Liver (tissue), 9 donors: ENCODE results near the gene SUGT1. TPM values are rescaled to one million over a fixed set of nuclear protein-coding genes. Genes with fewer than 3 reads are reported as not detected.

Experiments
- DNase-seq: peaks from one replicate; pipeline ENCODE4 v3.0.0-alpha.2; 2017; ENCODE audit warnings: low spot score
- H3K27ac ChIP-seq, 2 donors: one replicate each; pipeline ENCODE4 v1.7.0; 2013; ENCODE audit warnings: inconsistent platforms in 2 of 2, low read length in 2 of 2, control low read depth in 1 of 2, low read depth in 1 of 2, mild to moderate bottlenecking in 1 of 2
- H3K27me3 ChIP-seq, 4 donors: one replicate each; pipeline versions ENCODE4 v1.6.1 to v1.7.0; 2013; ENCODE audit warnings: low read length in 3 of 4, inconsistent platforms in 1 of 4, mild to moderate bottlenecking in 1 of 4, moderate library complexity in 1 of 4; ENCODE audit not compliant: control insufficient read depth in 4 of 4, insufficient read depth in 4 of 4
- H3K36me3 ChIP-seq, 4 donors: one replicate each; pipeline versions ENCODE4 v1.6.1 to v1.7.0; 2013; ENCODE audit warnings: low read length in 3 of 4, mild to moderate bottlenecking in 3 of 4, low read depth in 1 of 4, moderate library complexity in 1 of 4; ENCODE audit not compliant: control insufficient read depth in 4 of 4, insufficient read depth in 3 of 4
- H3K4me1 ChIP-seq, 4 donors: one replicate each; pipeline versions ENCODE4 v1.6.1 to v1.7.0; 2013; ENCODE audit warnings: low read length in 3 of 4, mild to moderate bottlenecking in 3 of 4, moderate library complexity in 1 of 4; ENCODE audit not compliant: control insufficient read depth in 4 of 4, insufficient read depth in 4 of 4
- H3K4me3 ChIP-seq, 3 donors: one replicate each; pipeline versions ENCODE4 v1.6.1 to v1.7.0; 2013; ENCODE audit warnings: low read length in 3 of 3, control low read depth in 1 of 3, low read depth in 1 of 3, mild to moderate bottlenecking in 1 of 3
- H3K9ac ChIP-seq, 2 donors: one replicate each; pipeline ENCODE4 v1.7.0; 2013; ENCODE audit warnings: low read length in 2 of 2, mild to moderate bottlenecking in 2 of 2, moderate library complexity in 2 of 2, control low read depth in 1 of 2, low read depth in 1 of 2
- H3K9me3 ChIP-seq, 4 donors: one replicate each; pipeline versions ENCODE4 v1.6.1 to v1.7.0; 2013; ENCODE audit warnings: low read length in 3 of 4; ENCODE audit not compliant: control insufficient read depth in 4 of 4
- GABPA ChIP-seq, 2 donors: IDR thresholded peaks in 1 of 2; conservative IDR thresholded peaks in 1 of 2; 2 replicates each; pipeline ENCODE4 v1.6.1; 2016; ENCODE audit warnings: antibody characterized with exemption in 2 of 2, mild to moderate bottlenecking in 1 of 2, moderate library complexity in 1 of 2
- HNF4A ChIP-seq, 2 donors: conservative IDR thresholded peaks; 2 replicates each; pipeline ENCODE4 v1.6.1; 2016; ENCODE audit warnings: antibody characterized with exemption in 2 of 2, mild to moderate bottlenecking in 2 of 2
- MAX ChIP-seq: IDR thresholded peaks from 2 replicates; pipeline ENCODE4 v1.6.1; 2016; ENCODE audit warnings: antibody characterized with exemption
- NR2F2 ChIP-seq: IDR thresholded peaks from 2 replicates; pipeline ENCODE4 v1.6.1; 2016; ENCODE audit warnings: antibody characterized with exemption
- RXRA ChIP-seq, 2 donors: IDR thresholded peaks; 2 replicates each; pipeline ENCODE4 v1.6.1; 2017 to 2018; ENCODE audit warnings: antibody characterized with exemption in 2 of 2, mild to moderate bottlenecking in 1 of 2
- TAF1 ChIP-seq: conservative IDR thresholded peaks from 2 replicates; pipeline ENCODE4 v1.6.1; 2016; ENCODE audit warnings: antibody characterized with exemption, mild to moderate bottlenecking
- WGBS: extraction: QIAGEN DNeasy Blood & Tissue Kit; methylation state at CpG from one replicate; pipeline ENCODE4 v1.1.7; 2013; 5-methylcytosine and 5-hydroxymethylcytosine counted together
- polyA plus RNA-seq, 2 donors: library from polyadenylated mRNA; stranded (reverse) in 1 of 2; unstranded in 1 of 2; fragments of 200-250 nt in 1 of 2; fragments of >200 nt in 1 of 2; fragmentation: Nextera tagmentation in 1 of 2; extraction: Ambion mirVana in 1 of 2; gene quantifications; one replicate each; pipeline versions ENCODE4 v1.2.1 to v1.2.3, GENCODE V29; 2013 to 2015
- total RNA-seq, 2 donors: library from RNA; depleted of rRNA; stranded (reverse); fragments of >200 nt; gene quantifications; one replicate each; pipeline ENCODE4 v1.2.3, GENCODE V29; 2014
- TF ChIP-seq, protein P1 (sequence below): fragments of 150-350 bp; IDR thresholded peaks from 2 replicates; pipeline ENCODE4 v1.5.1; 2017; ENCODE audit warnings: improper control_type of control experiment, low read depth, low read length; ENCODE audit not compliant: missing input control
- TF ChIP-seq, protein P2 (sequence below): IDR thresholded peaks from 2 replicates; pipeline ENCODE4 v1.6.1; 2016; ENCODE audit warnings: antibody characterized with exemption, mild to moderate bottlenecking
- TF ChIP-seq, protein P3 (sequence below): IDR thresholded peaks from 2 replicates; pipeline ENCODE4 v1.6.1; 2016; ENCODE audit warnings: antibody characterized with exemption
- donor health status: healthy.
- donor health status: healthy.
- donor health status: healthy.
- donor health status: healthy.
- donor health status: healthy.

SUGT1 gene
- total and polyA plus RNA-seq, 4 donors = 15.5 to 24.9 (median 20.8) TPM

GRCh38 chr13:52651897-52652195, 790 bp upstream of the SUGT1 start:
- Histone ChIP-seq H3K27me3 (no peaks in the 10 kb centered on the region), H3K4me1 (peaks cover 2 to 25% (median 19%) of the 10 kb centered on the region in 4 donors), H3K9ac (peak overlapping the region; percentile 84), H3K9me3 (no peaks in the 10 kb centered on the region), H3K36me3 (peaks cover 0 to 4% (median 2%) of the 10 kb centered on the region in 4 donors), H3K27ac (peak overlapping the region; percentile 95 to 99), H3K4me3 (peak overlapping the region; percentile 85 to 94 (median 91))
- under 1% methylated on average over 7 of the region's 7 CpGs for WGBS
- DNase-seq = no peak
- TF ChIP-seq, protein P1, sequence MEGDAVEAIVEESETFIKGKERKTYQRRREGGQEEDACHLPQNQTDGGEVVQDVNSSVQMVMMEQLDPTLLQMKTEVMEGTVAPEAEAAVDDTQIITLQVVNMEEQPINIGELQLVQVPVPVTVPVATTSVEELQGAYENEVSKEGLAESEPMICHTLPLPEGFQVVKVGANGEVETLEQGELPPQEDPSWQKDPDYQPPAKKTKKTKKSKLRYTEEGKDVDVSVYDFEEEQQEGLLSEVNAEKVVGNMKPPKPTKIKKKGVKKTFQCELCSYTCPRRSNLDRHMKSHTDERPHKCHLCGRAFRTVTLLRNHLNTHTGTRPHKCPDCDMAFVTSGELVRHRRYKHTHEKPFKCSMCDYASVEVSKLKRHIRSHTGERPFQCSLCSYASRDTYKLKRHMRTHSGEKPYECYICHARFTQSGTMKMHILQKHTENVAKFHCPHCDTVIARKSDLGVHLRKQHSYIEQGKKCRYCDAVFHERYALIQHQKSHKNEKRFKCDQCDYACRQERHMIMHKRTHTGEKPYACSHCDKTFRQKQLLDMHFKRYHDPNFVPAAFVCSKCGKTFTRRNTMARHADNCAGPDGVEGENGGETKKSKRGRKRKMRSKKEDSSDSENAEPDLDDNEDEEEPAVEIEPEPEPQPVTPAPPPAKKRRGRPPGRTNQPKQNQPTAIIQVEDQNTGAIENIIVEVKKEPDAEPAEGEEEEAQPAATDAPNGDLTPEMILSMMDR = no peak
- TF ChIP-seq, protein P2, sequence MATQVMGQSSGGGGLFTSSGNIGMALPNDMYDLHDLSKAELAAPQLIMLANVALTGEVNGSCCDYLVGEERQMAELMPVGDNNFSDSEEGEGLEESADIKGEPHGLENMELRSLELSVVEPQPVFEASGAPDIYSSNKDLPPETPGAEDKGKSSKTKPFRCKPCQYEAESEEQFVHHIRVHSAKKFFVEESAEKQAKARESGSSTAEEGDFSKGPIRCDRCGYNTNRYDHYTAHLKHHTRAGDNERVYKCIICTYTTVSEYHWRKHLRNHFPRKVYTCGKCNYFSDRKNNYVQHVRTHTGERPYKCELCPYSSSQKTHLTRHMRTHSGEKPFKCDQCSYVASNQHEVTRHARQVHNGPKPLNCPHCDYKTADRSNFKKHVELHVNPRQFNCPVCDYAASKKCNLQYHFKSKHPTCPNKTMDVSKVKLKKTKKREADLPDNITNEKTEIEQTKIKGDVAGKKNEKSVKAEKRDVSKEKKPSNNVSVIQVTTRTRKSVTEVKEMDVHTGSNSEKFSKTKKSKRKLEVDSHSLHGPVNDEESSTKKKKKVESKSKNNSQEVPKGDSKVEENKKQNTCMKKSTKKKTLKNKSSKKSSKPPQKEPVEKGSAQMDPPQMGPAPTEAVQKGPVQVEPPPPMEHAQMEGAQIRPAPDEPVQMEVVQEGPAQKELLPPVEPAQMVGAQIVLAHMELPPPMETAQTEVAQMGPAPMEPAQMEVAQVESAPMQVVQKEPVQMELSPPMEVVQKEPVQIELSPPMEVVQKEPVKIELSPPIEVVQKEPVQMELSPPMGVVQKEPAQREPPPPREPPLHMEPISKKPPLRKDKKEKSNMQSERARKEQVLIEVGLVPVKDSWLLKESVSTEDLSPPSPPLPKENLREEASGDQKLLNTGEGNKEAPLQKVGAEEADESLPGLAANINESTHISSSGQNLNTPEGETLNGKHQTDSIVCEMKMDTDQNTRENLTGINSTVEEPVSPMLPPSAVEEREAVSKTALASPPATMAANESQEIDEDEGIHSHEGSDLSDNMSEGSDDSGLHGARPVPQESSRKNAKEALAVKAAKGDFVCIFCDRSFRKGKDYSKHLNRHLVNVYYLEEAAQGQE = peak; percentile 9
- TF ChIP-seq HNF4A (conservative IDR thresholded peaks at IDR 0.05) (peak in 1 of 2 donors; percentile 35), MAX (peak; percentile 12), NR2F2 (peak; percentile 67), GABPA (IDR thresholded peaks at IDR 0.05 in 1 of 2, conservative IDR thresholded peaks at IDR 0.05 in 1 of 2) (no peak)

DNA sequence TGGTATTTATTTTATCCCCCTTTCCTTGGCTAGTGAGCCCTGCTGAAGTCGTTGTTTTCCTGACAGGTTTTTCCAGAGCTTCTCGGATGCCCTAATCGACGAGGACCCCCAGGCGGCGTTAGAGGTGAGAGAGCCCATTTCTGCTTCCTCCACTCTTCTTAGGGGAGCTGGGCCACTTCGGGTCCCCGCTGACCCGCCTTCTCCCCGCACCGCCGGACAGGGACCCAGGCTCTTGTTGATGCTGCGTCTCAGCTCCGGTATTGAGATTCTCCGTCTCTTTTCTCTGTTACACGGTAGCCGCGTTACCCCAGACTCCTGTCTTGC, 306 bp downstream of the SUGT1 start:
- no peak for DNase-seq
- Histone ChIP-seq H3K9ac (peak overlapping the region; percentile 77 to 84), H3K27me3 (no peaks in the 10 kb centered on the region), H3K36me3 (peaks cover 2 to 4% (median 3%) of the 10 kb centered on the region in 4 donors), H3K4me3 (peak overlapping the region; percentile 85 to 93 (median 91)), H3K4me1 (peaks cover 2 to 25% (median 19%) of the 10 kb centered on the region in 4 donors), H3K27ac (peak overlapping the region; percentile 95 to 99), H3K9me3 (no peaks in the 10 kb centered on the region)
- peak; percentile 1 for TF ChIP-seq TAF1
- TF ChIP-seq RXRA (IDR thresholded peaks at IDR 0.05) = no peak
- under 1% methylated on average over 18 of the region's 18 CpGs for WGBS

DNA sequence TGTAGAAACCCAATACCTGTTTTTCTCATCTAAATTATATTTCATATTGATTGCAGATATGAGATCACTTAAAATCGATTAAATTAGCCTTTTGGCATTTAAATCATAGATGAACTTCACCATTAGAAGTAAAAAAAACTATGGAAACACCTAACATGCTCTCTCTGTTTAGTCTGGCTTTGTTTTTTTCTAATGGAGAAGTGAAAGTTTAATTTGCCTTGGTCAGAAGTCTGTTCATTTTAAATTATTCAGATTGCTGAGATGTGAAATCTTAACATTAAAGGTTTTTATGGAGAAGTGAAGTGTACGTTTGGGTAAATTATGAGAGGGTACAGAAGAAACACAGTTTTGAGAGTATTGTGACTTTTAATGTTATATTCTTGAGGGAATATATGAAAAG, 6.7 kb downstream of the SUGT1 start:
- H3K36me3 ChIP-seq = peaks cover 4 to 41% (median 19%) of the 10 kb centered on the region in 4 donors
- no peak overlapping the region for H3K4me3 ChIP-seq
- H3K9me3 ChIP-seq = no peaks in the 10 kb centered on the region
- no peak overlapping the region for H3K27ac ChIP-seq
- H3K27me3 ChIP-seq = no peaks in the 10 kb centered on the region
- H3K9ac ChIP-seq = no peak overlapping the region
- TF ChIP-seq, protein P3, sequence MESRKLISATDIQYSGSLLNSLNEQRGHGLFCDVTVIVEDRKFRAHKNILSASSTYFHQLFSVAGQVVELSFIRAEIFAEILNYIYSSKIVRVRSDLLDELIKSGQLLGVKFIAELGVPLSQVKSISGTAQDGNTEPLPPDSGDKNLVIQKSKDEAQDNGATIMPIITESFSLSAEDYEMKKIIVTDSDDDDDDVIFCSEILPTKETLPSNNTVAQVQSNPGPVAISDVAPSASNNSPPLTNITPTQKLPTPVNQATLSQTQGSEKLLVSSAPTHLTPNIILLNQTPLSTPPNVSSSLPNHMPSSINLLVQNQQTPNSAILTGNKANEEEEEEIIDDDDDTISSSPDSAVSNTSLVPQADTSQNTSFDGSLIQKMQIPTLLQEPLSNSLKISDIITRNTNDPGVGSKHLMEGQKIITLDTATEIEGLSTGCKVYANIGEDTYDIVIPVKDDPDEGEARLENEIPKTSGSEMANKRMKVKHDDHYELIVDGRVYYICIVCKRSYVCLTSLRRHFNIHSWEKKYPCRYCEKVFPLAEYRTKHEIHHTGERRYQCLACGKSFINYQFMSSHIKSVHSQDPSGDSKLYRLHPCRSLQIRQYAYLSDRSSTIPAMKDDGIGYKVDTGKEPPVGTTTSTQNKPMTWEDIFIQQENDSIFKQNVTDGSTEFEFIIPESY = no peak
- no peak for DNase-seq
- H3K4me1 ChIP-seq = peaks cover 0 to 5% (median 2%) of the 10 kb centered on the region in 4 donors
- WGBS = 88% methylated on average over 2 of the region's 2 CpGs
